Nephron (organoid): ENCODE data around the gene LAMA1.

Experiments
- H3K27ac Mint-ChIP-seq, 3 experiments: 2 replicates each; pipeline ENCODE4 v1.8.0; 2020; ENCODE audit warnings: mixed read lengths in 3 of 3, mild to moderate bottlenecking in 2 of 3, moderate library complexity in 1 of 3
- H3K27me3 Mint-ChIP-seq: 2 replicates; pipeline ENCODE4 v1.8.0; 2021; ENCODE audit warnings: low read depth, mild to moderate bottlenecking, moderate library complexity, mixed read lengths
- H3K36me3 Mint-ChIP-seq: 2 replicates; pipeline ENCODE4 v1.8.0; 2020; ENCODE audit warnings: low read depth, mixed read lengths
- H3K4me1 Mint-ChIP-seq: 2 replicates; pipeline ENCODE4 v1.8.0; 2020; ENCODE audit warnings: mixed read lengths
- H3K4me3 Mint-ChIP-seq, 3 experiments: 2 replicates each; pipeline ENCODE4 v1.8.0; 2020; ENCODE audit warnings: mild to moderate bottlenecking in 3 of 3, mixed read lengths in 3 of 3, moderate library complexity in 2 of 3
- H3K9me3 Mint-ChIP-seq: 2 replicates; pipeline ENCODE4 v1.8.0; 2020; ENCODE audit warnings: mixed read lengths
- CTCF ChIP-seq, 3 experiments: fragments of 200-600 bp; sonication (generic); IDR thresholded peaks; one replicate each; pipeline ENCODE4 v1.5.0; 2021; ENCODE audit warnings: antibody characterized with exemption in 3 of 3; ENCODE audit not compliant: unreplicated experiment in 3 of 3

LAMA1 gene

GRCh38 chr18:6956495-6956894 lies 161.1 kb downstream of the LAMA1 start:
- peaks cover 3% of the 10 kb centered on the region for H3K27me3 Mint-ChIP-seq

GRCh38 chr18:6955304-6955703 lies 162.3 kb downstream of the LAMA1 start:
- Mint-ChIP-seq H3K36me3 (peaks cover 46% of the 10 kb centered on the region), H3K4me1 (no peaks in the 10 kb centered on the region), H3K27me3 (peaks cover 3% of the 10 kb centered on the region), H3K9me3 (no peaks in the 10 kb centered on the region), H3K4me3 (no peak overlapping the region), H3K27ac (no peak overlapping the region)
- TF ChIP-seq CTCF (IDR thresholded peaks at IDR 0.05; ENCODE audit: unreplicated experiment in 3 of 3): no peak

More at GRCh38 chr18:6956495-6956894, 161.1 kb downstream of the LAMA1 start:
- no peak overlapping the region for H3K4me3 Mint-ChIP-seq
- H3K4me1 Mint-ChIP-seq: no peaks in the 10 kb centered on the region
- H3K27ac Mint-ChIP-seq: no peak overlapping the region
- no peak for TF ChIP-seq CTCF (IDR thresholded peaks at IDR 0.05; ENCODE audit: unreplicated experiment in 3 of 3)
- H3K36me3 Mint-ChIP-seq: peaks cover 53% of the 10 kb centered on the region
- H3K9me3 Mint-ChIP-seq: no peaks in the 10 kb centered on the region

- H3K4me1 Mint-ChIP-seq: no peaks in the 10 kb centered on the region
- no peak overlapping the region for H3K4me3 Mint-ChIP-seq
- no peak for TF ChIP-seq CTCF (IDR thresholded peaks at IDR 0.05; ENCODE audit: unreplicated experiment in 3 of 3)
- no peaks in the 10 kb centered on the region for H3K9me3 Mint-ChIP-seq
- no peak overlapping the region for H3K27ac Mint-ChIP-seq
- H3K36me3 Mint-ChIP-seq: peaks cover 40% of the 10 kb centered on the region
- H3K27me3 Mint-ChIP-seq: peaks cover 3% of the 10 kb centered on the region
Observed at GRCh38 chr18:6954501-6954900, 163.1 kb downstream of the LAMA1 start.

- no peaks in the 10 kb centered on the region for H3K9me3 Mint-ChIP-seq
- no peak overlapping the region for H3K4me3 Mint-ChIP-seq
- peaks cover 6% of the 10 kb centered on the region for H3K27me3 Mint-ChIP-seq
- peaks cover 38% of the 10 kb centered on the region for H3K36me3 Mint-ChIP-seq
- H3K27ac Mint-ChIP-seq: no peak overlapping the region
- no peak for TF ChIP-seq CTCF (IDR thresholded peaks at IDR 0.05; ENCODE audit: unreplicated experiment in 3 of 3)
- H3K4me1 Mint-ChIP-seq: no peaks in the 10 kb centered on the region
Observed at GRCh38 chr18:6951336-6952090, 166.1 kb downstream of the LAMA1 start.

GRCh38 chr18:6950641-6951040 lies 167.0 kb downstream of the LAMA1 start:
- peaks cover 38% of the 10 kb centered on the region for H3K36me3 Mint-ChIP-seq
- TF ChIP-seq CTCF (IDR thresholded peaks at IDR 0.05; ENCODE audit: unreplicated experiment in 3 of 3): no peak
- no peak overlapping the region for H3K27ac Mint-ChIP-seq
- H3K4me3 Mint-ChIP-seq: no peak overlapping the region
- H3K9me3 Mint-ChIP-seq: no peaks in the 10 kb centered on the region
- H3K4me1 Mint-ChIP-seq: no peaks in the 10 kb centered on the region
- peaks cover 6% of the 10 kb centered on the region for H3K27me3 Mint-ChIP-seq
